ENCODE measurements around the gene GUCA1A. TPM values are rescaled to one million over a fixed set of nuclear protein-coding genes. Genes with fewer than 3 reads are reported as not detected.
"Not testable (repeated sequence)": the region's sequence is repeated elsewhere in the genome, so short reads cannot be mapped to it uniquely, and the experiment has no call there.

GUCA1A gene
- total RNA-seq, 3 donors from 2014 or later (not counting 1 experiment from before 2014, with no cell fraction given): not detected

- no peaks in the 10 kb centered on the region for H3K9me3 Mint-ChIP-seq
- H3K36me3 ChIP-seq (ENCODE audit: control insufficient read depth, insufficient read depth, low read length): no peaks in the 10 kb centered on the region
- no peak overlapping the region for H3K27ac Mint-ChIP-seq
- WGBS (ENCODE audit: insufficient coverage): 94% methylated on average over 10 of the region's 10 CpGs
- H3K4me1 Mint-ChIP-seq: peaks cover 0 to 5% of the 10 kb centered on the region in 2 donors
- H3K9me3 ChIP-seq (ENCODE audit: control insufficient read depth, insufficient read depth, low read length): no peaks in the 10 kb centered on the region
- no peak for DNase-seq
- H3K27me3 ChIP-seq (ENCODE audit: control insufficient read depth, insufficient read depth, low read length): peaks cover 12% of the 10 kb centered on the region
- no peak overlapping the region for H3K4me3 ChIP-seq (ENCODE audit: low read length)
- no peak overlapping the region for H3K27ac ChIP-seq (ENCODE audit: low read length)
- H3K4me1 ChIP-seq (ENCODE audit: control insufficient read depth, insufficient read depth, low read length): peaks cover 8% of the 10 kb centered on the region
- intact Hi-C loops (cut with micrococcal nuclease): no loop called here
- no peak for TF ChIP-seq CTCF (IDR thresholded peaks at IDR 0.05)
- H3K4me3 Mint-ChIP-seq: no peak overlapping the region
- H3K36me3 Mint-ChIP-seq: no peaks in the 10 kb centered on the region
- H3K27me3 Mint-ChIP-seq (ENCODE audit: low read depth in 2 of 2): peaks cover 15 to 17% of the 10 kb centered on the region in 2 donors
- no peak for ATAC-seq
Observed at GRCh38 chr6:42147138-42147562, 26.0 kb upstream of the GUCA1A start.

GRCh38 chr6:42148058-42148457, 25.1 kb upstream of the GUCA1A start:
- no peak for ATAC-seq

GRCh38 chr6:42150254-42150653, 22.9 kb upstream of the GUCA1A start:
- no peaks in the 10 kb centered on the region for H3K4me1 ChIP-seq (ENCODE audit: control insufficient read depth, insufficient read depth, low read length)
- no peak overlapping the region for H3K4me3 Mint-ChIP-seq
- no peak overlapping the region for H3K27ac ChIP-seq (ENCODE audit: low read length)
- no peaks in the 10 kb centered on the region for H3K36me3 ChIP-seq (ENCODE audit: control insufficient read depth, insufficient read depth, low read length)
- no peaks in the 10 kb centered on the region for H3K9me3 Mint-ChIP-seq
- no peaks in the 10 kb centered on the region for H3K27me3 ChIP-seq (ENCODE audit: control insufficient read depth, insufficient read depth, low read length)
- H3K9me3 ChIP-seq (ENCODE audit: control insufficient read depth, insufficient read depth, low read length): no peaks in the 10 kb centered on the region
- peaks cover 0 to 8% of the 10 kb centered on the region in 2 donors for H3K27me3 Mint-ChIP-seq (ENCODE audit: low read depth in 2 of 2)
- WGBS (ENCODE audit: insufficient coverage): 84% methylated on average over 8 of the region's 8 CpGs
- H3K4me1 Mint-ChIP-seq: no peaks in the 10 kb centered on the region
- DNase-seq (no peak), ATAC-seq (no peak)
- H3K36me3 Mint-ChIP-seq: no peaks in the 10 kb centered on the region
- TF ChIP-seq CTCF (IDR thresholded peaks at IDR 0.05): no peak
- no peak overlapping the region for H3K4me3 ChIP-seq (ENCODE audit: low read length)
- intact Hi-C loops (cut with micrococcal nuclease): no loop called here
- H3K27ac Mint-ChIP-seq: no peak overlapping the region

More at GRCh38 chr6:42148058-42148457, 25.1 kb upstream of the GUCA1A start:
- H3K36me3 Mint-ChIP-seq: no peaks in the 10 kb centered on the region
- H3K4me3 Mint-ChIP-seq: no peak overlapping the region
- DNase-seq: no peak
- peaks cover 4% of the 10 kb centered on the region for H3K27me3 ChIP-seq (ENCODE audit: control insufficient read depth, insufficient read depth, low read length)
- H3K36me3 ChIP-seq (ENCODE audit: control insufficient read depth, insufficient read depth, low read length): no peaks in the 10 kb centered on the region
- no peaks in the 10 kb centered on the region for H3K4me1 Mint-ChIP-seq
- intact Hi-C loops (cut with micrococcal nuclease): no loop called here
- 70% methylated on average over 3 of the region's 3 CpGs for WGBS (ENCODE audit: insufficient coverage)
- TF ChIP-seq CTCF (IDR thresholded peaks at IDR 0.05): no peak
- H3K27ac ChIP-seq (ENCODE audit: low read length): no peak overlapping the region
- H3K4me3 ChIP-seq (ENCODE audit: low read length): no peak overlapping the region
- H3K4me1 ChIP-seq (ENCODE audit: control insufficient read depth, insufficient read depth, low read length): no peaks in the 10 kb centered on the region
- H3K9me3 ChIP-seq (ENCODE audit: control insufficient read depth, insufficient read depth, low read length): no peaks in the 10 kb centered on the region
- H3K27ac Mint-ChIP-seq: no peak overlapping the region
- H3K27me3 Mint-ChIP-seq (ENCODE audit: low read depth in 2 of 2): peaks cover 9 to 16% of the 10 kb centered on the region in 2 donors
- H3K9me3 Mint-ChIP-seq: no peaks in the 10 kb centered on the region

GRCh38 chr6:42152024-42152423, 21.1 kb upstream of the GUCA1A start:
- WGBS (ENCODE audit: insufficient coverage): 84% methylated on average over 7 of the region's 8 CpGs

GRCh38 chr6:42152528-42153213, 20.5 kb upstream of the GUCA1A start:
- H3K9me3 Mint-ChIP-seq; H3K4me1 Mint-ChIP-seq; H3K36me3 ChIP-seq (ENCODE audit: control insufficient read depth, insufficient read depth, low read length); H3K27ac ChIP-seq (ENCODE audit: low read length); H3K4me3 Mint-ChIP-seq; H3K27me3 ChIP-seq (ENCODE audit: control insufficient read depth, insufficient read depth, low read length); H3K4me1 ChIP-seq (ENCODE audit: control insufficient read depth, insufficient read depth, low read length); H3K27me3 Mint-ChIP-seq (ENCODE audit: low read depth in 2 of 2); H3K36me3 Mint-ChIP-seq; DNase-seq; H3K27ac Mint-ChIP-seq; ATAC-seq; H3K9me3 ChIP-seq (ENCODE audit: control insufficient read depth, insufficient read depth, low read length); intact Hi-C loops (cut with micrococcal nuclease); H3K4me3 ChIP-seq (ENCODE audit: low read length): not testable (repeated sequence)
- WGBS (ENCODE audit: insufficient coverage): 83% methylated on average over 2 of the region's 4 CpGs

More at GRCh38 chr6:42152024-42152423, 21.1 kb upstream of the GUCA1A start:
- DNase-seq: no peak
- TF ChIP-seq CTCF (IDR thresholded peaks at IDR 0.05): no peak
- intact Hi-C loops (cut with micrococcal nuclease): no loop called here
- Mint-ChIP-seq H3K27ac (no peak overlapping the region), H3K4me3 (no peak overlapping the region), H3K4me1 (no peaks in the 10 kb centered on the region), H3K36me3 (no peaks in the 10 kb centered on the region), H3K27me3 (ENCODE audit: low read depth in 2 of 2) (peaks cover 0 to 5% of the 10 kb centered on the region in 2 donors), H3K9me3 (no peaks in the 10 kb centered on the region)
- Histone ChIP-seq H3K27me3 (ENCODE audit: control insufficient read depth, insufficient read depth, low read length) (no peaks in the 10 kb centered on the region), H3K9me3 (ENCODE audit: control insufficient read depth, insufficient read depth, low read length) (no peaks in the 10 kb centered on the region), H3K36me3 (ENCODE audit: control insufficient read depth, insufficient read depth, low read length) (no peaks in the 10 kb centered on the region), H3K4me1 (ENCODE audit: control insufficient read depth, insufficient read depth, low read length) (no peaks in the 10 kb centered on the region), H3K4me3 (ENCODE audit: low read length) (no peak overlapping the region), H3K27ac (ENCODE audit: low read length) (no peak overlapping the region)
- ATAC-seq: no peak

Measured in natural killer cell (primary cell).